HCEC 1CT (cell line): ENCODE measurements around the gene COL18A1.
"Not testable (repeated sequence)": the region's sequence is repeated elsewhere in the genome, so short reads cannot be mapped to it uniquely, and the experiment has no call there.

ENCODE experiments used
- DNase-seq: peaks from one replicate; pipeline ENCODE4 v3.0.0-alpha.2; 2017

Gene COL18A1

DNA sequence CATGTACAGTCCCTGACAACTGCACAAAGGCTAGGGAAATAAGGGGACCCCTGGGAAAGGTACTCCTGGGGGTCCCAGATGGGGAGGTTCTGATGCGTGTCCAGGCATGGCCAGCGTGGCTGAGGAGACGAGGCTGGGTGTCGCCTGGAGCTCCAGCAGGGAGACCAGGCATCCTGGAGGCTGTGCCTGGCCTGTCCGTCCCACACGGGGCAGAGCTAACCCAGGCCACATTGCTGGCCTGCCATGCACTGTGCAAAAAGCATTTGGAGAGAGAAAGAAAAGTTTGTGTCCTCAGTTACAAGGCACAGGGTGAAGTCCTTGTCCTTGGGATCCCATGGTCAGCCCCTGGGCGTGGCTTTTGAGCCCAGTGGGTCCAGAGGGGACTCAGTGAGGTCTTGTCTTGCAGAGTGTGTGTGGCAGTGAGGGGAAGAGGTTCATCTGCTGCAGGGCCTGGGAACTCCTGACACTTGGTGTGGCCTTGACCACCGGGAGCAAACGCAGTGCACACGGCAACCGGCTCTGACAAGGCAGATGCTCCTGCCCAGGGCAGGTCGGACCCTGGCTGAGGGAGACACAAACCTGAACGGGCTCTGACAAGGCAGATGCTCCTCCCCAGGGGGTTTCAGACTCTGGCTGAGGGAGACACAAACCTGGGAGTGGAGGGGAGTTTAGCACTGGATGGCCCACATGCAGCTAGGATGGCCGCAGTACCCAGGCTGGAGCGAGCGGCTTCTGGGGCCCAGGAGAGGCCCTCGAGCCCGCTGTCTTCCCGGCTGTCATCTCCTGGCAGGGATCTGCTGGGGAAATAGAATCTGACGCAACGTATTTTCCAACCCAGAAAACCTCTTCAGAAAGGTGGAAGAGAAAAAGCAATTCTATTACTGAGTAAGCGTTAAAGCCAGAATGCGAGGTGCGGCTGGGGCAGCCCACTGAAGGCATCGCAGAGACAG, 37.3 kb upstream of the COL18A1 start:
- no peak for DNase-seq

GRCh38 chr21:45369018-45369417, 35.9 kb upstream of the COL18A1 start:
- not testable (repeated sequence) for DNase-seq

DNA sequence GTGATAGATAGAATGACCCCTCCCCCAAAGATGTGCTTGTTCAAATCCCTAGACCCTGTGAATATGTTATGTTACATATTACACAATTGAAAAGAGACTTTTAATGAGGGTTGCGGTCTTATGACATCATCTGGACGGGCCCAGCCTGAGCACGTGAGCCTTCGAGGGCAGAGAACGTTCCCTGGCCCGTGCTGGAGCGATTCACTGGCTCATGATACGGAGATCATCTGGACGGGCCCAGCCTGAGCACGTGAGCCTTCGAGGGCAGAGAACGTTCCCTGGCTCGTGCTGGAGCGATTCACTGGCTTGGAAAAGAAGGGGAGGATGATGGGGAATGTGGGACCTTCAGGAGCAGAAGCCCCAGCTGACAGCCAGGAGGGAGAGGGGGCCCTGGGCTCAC, 34.4 kb upstream of the COL18A1 start:
- DNase-seq, result no peak

DNA sequence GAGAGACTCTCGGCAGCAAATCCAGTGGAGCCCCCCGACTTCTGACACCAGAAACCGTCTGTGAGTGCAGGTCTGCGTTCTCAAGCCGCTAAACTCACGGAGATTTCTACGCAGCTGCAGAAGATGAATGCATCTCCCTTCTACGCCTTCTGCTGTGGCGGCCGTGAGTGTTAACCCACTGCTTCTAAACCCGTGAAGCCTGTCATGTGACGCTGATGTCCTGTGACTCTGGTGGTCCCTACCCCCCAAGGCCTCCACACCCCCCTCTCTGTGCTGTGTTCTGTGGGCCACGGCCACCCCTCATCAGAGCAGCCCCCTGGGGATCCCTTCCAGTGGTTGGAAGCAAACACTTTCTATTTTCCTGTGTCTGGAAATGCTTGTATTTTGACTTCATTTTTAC, 33.9 kb upstream of the COL18A1 start:
- DNase-seq, result no peak

- DNase-seq, result no peak
Measured at GRCh38 chr21:45371655-45372054, 33.3 kb upstream of the COL18A1 start.

DNA sequence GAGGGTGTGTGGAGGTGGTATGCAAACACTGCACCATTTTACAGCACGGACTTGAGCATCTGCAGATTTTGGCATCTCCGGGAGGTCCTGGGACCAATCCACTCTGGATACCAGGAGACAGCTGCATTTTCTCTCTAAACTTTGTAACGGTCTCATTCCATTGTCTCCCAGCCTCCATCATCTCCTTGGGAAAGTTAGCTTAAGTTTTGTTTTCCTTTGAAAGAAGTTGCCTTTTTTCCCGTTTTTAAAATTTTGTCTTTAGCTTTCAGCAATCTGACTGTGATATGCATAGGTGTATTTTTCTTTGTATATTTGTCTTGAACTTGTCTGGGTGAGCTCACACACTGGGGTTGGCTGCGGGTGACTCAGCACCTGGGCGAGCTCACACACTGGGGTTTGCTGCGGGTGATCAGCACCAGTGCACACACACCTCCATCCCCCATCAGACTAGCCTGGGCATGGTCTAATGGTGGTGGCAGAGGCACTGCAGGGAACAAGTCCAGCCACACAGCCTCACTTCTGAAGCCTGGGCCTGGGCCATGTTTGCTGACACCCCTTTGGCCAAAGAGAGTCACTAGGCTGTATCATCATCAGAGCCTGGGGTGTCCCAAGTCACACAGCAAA, 32.1 kb upstream of the COL18A1 start:
- DNase-seq, result no peak

DNA sequence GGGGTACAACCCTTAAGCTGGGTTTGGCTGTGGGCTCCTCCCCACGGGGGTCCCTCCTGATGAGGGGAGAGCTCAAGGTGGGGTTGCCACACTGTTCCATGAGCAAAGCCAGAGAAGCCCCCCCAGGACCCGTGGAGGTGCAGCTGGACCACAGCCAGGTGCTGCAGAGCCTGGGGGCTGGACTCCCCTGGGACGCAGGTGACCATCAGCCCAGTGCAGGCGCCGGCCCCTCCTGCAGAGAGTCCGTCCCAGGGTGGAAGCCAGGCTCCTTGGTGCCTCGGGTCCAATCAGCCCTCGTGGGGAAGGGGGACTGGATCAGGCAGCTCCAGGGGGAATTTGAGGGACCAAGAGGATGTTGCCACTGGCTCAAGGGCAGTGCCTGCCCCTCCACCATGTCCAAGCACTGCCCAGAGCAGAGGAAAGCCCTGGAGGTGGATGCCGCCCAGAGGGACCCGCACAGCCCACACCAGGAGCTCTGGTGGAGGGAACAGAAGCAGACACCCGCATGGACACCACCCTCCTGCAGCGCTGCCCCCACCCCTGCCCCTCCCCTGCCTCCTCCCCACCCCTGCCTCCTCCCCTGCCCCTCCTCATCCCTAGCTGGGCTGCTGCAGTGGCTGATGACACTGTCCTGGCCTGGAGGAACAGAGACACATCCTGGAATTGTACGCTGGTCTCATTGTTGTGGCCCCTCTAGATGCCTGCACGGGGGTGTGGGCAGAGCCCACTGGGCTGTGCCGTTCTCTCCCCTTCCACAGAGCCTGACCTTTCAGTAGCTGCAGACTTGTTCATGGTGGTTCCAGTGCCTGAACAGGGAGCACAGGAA, 30.8 kb upstream of the COL18A1 start:
- no peak for DNase-seq

DNA sequence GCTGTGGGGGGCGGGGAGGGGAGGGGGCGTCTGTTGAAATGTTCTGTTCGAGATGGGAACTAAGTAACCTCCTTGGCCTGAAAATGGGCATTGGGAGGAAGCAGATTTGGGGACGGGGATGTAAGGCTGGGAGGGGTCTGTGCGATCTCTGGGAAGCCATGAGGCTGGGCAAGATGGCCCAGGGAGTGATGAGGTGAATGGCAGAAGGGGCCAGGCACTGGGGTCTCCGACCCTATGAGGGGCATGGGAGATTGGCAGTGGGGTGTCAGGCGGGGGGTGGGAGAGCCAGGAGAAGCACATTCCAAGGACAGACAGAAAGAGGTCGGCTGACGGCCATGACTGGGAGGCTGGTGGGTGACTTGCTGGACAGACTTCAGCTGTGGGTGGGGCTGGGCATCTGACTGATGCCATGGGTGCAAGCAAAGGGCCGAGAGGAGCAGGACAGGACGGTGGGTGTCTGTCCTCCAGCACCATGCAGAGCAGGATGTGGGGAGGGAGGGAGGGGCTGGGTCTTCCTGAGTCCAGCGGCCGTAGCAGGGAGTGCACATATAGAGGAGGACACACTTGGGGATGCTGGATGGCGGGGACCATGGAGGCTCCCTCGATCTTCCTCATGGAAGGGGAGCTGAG, 30.0 kb upstream of the COL18A1 start:
- no peak for DNase-seq

- no peak for DNase-seq
Measured at GRCh38 chr21:45376459-45377324, 28.3 kb upstream of the COL18A1 start.

DNA sequence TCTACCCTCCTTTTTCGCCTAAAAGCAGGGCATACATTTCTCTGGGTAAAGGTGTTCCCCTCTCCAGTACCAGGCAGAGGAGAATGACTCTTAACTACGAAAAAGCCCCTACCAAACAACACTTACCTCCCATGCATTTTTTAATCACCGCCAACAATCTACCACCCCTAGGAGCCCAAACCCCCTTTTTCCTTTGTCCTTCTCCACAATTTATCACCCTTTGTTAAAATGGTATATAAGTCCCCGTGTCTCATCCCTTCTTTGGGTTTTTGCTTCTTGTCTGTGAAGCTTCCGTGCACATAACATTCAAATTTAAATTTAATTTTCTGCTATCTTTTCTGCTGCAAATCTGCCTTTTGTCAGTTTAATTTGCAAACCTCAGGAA, 27.6 kb upstream of the COL18A1 start:
- no peak for DNase-seq

GRCh38 chr21:45377866-45378257, 27.1 kb upstream of the COL18A1 start:
- no peak for DNase-seq

DNA sequence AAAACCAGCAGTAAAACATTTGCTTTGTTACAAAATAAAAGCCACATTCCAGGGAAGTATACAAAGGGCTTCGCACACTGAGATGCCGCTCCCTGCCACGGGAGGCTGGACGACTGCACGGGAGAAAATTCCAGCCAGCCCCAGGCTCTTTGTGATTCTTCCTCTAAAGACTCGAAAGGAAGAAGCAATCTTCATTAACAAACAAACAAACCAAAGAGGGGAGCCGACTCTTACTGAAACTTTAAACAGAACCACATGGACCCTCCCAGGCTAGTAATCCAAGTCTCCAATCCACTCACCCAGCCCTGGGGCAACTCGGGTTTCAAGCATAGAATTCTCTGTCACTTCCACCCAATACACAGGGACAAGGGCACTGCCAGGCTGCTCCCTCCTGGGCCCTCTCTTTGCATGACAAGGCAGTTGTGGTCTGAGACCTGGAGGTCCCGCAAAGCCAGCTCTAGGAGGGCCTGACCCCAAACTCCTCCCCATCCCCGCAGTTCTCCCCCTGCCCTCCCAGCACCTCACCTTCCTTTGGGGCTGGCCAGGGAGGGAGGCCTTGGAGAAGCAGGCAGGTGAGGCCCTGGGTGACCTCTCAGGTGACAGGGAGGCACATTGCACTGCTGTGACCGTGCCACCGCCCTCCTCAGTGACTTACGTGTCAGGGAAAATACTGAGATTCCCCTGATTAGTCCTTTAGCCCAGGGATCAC, 26.6 kb upstream of the COL18A1 start:
- DNase-seq, result no peak

GRCh38 chr21:45379171-45379900, 25.6 kb upstream of the COL18A1 start:
- no peak for DNase-seq

DNA sequence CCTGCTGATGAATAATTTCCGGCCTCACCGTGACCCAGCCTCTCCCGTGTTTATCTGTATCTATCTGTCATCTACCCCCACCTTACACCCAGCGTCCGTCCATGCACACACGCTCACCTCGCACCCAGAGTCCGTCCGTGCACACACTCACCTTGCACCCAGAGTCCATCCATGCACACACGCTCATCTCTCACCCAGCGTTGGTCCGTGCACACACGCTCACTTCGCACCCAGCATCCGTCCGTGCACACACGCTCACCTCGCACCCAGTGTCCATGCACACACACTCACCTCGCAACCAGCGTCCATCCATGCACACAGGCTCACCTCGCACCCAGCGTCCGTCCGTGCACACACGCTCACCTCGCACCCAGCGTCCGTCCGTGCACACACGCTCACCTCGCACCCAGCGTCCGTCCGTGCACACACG, 25.0 kb upstream of the COL18A1 start:
- no peak for DNase-seq

GRCh38 chr21:45380566-45380965, 24.4 kb upstream of the COL18A1 start:
- DNase-seq, result no peak

DNA sequence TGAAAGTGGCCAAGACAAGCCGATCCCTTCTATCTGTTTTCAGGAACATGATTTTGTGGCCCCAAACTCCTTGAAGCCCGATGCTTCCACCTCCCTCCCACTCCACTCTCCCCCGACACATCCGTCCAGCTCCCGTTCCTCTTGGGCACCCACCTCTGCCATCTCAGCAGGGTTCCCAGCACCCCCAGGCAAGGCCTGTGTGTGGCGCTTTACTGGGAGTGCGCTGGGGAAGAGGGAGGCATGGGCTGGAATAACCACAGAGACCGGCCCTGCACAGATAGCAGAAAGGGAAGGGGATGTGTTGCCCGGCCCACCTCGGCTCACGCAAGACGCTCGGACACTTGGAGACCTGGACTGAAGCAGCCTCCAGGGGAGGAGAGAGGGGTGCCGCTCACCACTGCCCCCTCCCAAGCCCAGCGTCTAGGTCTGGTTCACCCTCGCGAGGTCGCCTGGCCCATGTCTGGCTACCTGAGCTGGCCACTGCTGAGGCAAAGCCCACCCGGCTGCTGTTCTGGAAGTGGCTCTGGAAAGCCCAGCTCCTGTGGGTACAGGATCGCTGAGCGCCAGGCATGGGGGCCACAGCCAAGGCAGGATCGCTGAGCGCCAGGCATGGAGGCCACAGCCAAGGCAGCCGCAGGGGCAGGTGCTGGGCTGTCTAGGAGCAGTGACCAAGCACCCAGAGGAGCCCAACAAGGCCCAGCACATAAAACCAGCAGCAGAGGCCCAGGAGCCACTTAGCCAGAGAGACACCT, 23.8 kb upstream of the COL18A1 start:
- DNase-seq, result no peak

DNA sequence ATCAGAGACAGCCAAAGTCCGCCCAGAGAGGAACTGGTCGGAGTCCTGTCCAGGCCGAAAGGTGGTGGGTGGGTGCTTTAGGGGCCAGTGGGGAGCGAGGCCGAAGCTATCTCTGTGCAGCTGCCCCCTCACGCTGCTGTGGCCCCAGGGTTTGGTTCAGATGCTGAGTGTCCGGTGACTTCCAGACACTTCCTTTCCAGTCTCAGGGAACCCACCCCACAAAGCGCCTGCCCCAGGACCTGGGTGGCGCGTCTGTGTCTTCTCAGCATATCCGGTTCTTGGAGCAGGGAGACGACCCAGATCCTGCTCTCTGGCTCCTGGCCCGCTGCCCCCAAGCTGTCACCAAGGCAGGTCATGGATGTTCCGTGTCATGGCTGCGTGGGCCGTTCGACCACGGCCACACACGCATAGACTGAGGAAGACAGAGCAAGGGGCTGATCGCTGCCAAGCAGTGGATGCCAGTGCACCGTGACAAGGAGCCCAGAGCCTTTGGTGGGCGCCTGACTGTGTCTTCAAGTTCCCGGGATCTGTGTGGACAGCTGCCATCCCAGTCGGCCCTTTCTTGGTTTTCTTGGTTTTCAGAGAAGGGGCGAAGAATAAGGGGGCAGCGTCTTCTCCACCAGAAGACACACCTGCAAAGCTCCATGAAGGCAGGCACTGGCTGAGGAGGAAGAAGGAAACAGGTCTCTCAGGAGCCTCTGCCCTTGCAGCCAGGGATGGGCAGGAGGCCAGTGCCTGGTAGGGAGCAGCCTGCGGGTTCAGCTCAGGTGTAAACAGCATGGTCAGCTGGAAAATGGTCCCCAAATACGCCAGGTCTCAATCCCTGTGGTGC, 22.9 kb upstream of the COL18A1 start:
- no peak for DNase-seq

DNA sequence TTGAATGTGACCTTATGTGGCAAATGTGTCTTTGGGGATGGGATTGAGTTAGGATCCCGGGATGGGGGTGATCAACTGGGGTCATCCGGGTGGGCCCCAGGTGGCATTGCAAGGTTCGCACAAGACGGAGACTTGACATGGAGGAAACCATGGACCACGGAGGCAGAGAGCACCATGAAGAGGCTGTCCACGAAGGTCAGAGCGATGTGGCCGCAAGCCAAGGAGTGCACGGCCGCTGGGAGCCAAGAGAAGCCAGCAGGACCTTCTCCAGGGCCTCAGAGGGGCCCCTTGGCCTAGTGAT, 22.3 kb upstream of the COL18A1 start:
- no peak for DNase-seq

DNA sequence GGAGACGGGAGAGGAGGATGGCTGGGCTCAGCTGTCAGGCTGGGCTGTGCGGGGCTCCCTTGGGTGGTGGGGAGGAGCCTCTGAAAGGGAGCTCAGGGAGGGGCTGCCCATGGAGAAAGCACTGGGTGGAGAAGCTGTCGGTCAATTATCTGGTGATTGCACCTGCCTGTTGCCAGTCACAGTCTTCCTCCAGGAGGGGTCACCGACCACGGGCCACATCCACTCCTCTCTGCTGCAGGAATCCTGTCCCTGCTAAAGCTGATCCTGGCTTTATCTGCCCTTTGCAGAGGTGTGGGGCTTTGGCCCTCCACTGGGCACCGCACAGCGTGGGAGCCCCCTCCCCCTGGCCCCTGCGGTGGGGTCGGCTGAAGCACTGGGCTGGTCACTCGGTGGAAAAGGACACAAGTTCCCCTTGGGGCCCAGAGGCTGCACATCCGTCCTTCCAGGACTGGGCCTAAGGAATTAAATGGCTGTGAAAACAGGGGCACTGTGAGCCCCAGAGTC, 21.8 kb upstream of the COL18A1 start:
- no peak for DNase-seq
